CD4-positive, alpha-beta T cell treated with Interleukin-2 at 100 ng/mL for 4 hours (primary cell): Measurements from ENCODE around the gene ARMC5.
A peak's percentile ranks its signal among the peaks of the same experiment; 100 is the strongest.
"Not testable (repeated sequence)": the region's sequence is repeated elsewhere in the genome, so short reads cannot be mapped to it uniquely, and the experiment has no call there.

Source experiments
- DNase-seq: peaks from one replicate; pipeline ENCODE4 v3.0.0-alpha.2; 2020; ENCODE audit warnings: low spot score

Gene ARMC5

DNA sequence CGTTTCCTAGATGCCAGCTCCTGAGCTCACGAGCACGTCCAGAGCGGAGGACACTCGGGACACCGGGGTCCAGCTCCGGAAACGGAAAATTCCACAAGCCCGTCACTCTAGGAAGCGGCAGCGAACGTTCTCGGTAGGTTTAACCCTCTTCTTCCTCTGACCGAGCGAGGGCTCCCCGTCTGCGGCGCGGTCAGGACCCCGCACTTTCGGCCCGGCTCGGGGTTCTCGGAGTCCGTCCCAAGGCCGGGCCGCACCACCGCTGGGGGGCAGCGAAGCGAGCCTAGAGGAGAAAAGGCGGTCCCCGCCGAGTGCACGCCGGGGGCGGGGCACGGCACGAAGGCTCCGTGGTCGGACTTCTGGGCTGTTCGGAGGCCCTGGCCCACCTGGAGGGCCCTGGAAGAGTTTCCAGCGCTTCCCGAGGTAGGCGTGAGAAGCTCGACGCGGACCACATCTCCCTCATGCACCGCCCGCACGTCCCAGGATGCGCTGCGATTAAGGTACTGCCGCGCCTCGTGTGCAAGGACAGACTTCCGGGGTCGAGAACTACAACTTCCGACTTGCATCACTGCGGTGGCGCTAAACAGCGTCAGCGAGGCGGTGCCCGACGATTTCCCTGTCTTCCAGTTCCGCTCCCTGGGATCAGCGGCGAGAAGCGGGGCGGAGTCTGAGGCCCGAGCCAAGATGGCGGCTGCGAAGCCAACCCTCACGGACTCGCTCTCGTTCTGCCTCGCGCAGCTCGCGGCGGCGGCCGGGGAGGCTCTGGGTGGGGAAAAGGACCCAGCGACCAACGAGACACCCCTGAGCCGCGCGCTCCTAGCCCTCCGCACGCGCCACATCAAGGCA lies at the start of gene ARMC5:
TSS of gene ARMC5 (plus strand) at position 658 of the 843 bp plus-strand sequence. CDS start at position 682, 24 bp downstream.
- peak; percentile 97 for DNase-seq

GRCh38 chr16:31410082-31410481 lies 49.2 kb upstream of the ARMC5 start:
- no peak for DNase-seq

DNA sequence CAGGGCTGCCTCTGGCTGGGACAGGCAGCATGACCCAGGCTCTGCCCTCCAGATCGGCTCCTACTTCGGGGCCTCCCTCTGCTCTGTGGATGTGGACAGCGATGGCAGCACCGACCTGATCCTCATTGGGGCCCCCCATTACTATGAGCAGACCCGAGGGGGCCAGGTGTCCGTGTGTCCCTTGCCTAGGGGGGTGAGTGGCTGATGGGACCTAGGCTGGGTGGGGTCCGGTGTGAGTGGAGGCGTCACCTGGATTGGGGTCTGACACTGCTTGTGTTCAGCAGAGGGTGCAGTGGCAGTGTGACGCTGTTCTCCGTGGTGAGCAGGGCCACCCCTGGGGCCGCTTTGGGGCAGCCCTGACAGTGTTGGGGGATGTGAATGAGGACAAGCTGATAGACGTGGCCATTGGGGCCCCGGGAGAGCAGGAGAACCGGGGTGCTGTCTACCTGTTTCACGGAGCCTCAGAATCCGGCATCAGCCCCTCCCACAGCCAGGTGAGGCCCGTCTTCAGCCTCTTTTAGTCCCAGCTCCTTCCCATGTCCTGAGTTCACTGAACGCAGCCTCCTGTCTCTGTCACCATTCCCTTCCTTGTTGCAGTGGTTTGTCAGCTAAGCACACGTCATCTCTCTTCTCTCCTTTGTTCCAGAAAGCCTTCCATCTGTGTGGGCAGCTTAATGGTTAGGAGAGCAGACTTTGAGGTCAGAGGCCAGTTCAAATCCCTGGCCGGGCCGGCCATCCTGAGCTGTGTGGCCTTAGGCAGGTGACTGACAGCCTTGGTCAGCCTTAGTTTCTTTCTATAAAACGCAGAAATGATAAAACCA lies 48.1 kb upstream of the ARMC5 start:
- no peak for DNase-seq

DNA sequence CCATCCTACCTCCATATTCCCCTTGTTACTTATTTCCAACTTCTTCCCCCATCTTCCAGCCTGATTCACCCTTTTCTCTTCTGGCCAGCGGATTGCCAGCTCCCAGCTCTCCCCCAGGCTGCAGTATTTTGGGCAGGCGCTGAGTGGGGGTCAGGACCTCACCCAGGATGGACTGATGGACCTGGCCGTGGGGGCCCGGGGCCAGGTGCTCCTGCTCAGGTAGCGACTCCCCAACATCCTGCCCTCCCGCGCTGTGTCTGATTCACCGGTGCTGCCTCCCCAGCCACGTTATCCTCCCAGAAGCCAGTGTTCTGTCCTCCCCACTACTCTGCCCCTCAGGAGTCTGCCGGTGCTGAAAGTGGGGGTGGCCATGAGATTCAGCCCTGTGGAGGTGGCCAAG lies 46.6 kb upstream of the ARMC5 start:
- no peak for DNase-seq

- no peak for DNase-seq
These were observed 45.9 kb upstream of the ARMC5 start for GRCh38 chr16:31413381-31413780.

- DNase-seq, result no peak
These were observed 45.4 kb upstream of the ARMC5 start for GRCh38 chr16:31413943-31414342.

DNA sequence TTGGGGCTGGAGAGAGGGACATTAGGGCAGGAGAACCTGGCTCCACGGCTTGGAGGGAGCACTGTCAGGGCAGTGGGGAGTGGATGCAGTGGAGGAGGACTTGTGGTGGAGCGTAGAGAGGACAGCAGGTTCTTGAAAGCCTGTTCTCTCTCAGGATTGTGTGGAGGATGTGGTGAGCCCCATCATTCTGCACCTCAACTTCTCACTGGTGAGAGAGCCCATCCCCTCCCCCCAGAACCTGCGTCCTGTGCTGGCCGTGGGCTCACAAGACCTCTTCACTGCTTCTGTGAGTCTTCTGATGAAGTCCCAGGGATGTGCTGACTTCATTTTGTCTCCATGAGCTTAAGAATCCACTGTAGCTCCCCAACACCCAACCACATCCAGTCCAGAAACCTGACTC lies 44.6 kb upstream of the ARMC5 start:
- DNase-seq, result no peak

GRCh38 chr16:31416371-31416770 lies 42.9 kb upstream of the ARMC5 start:
- DNase-seq, result no peak

DNA sequence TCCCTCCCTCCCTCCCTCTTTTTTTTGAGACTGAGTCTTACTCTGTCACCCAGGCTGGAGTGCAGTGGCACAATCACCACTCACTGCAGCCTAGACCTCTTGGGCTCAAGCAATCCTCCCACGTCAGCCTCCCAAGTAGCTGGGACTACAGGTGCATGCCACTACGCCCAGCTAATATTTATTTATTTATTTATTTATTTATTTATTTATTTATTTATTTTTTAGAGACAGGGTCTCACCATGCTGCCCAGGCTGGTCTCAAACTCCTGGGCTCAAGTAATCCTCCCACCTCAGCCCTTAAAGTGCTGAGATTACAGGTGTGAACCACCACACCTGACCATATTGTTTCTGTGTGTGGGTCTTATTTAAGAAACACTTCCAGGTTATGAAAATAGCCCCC lies 42.3 kb upstream of the ARMC5 start:
- DNase-seq, result not testable (repeated sequence)

DNA sequence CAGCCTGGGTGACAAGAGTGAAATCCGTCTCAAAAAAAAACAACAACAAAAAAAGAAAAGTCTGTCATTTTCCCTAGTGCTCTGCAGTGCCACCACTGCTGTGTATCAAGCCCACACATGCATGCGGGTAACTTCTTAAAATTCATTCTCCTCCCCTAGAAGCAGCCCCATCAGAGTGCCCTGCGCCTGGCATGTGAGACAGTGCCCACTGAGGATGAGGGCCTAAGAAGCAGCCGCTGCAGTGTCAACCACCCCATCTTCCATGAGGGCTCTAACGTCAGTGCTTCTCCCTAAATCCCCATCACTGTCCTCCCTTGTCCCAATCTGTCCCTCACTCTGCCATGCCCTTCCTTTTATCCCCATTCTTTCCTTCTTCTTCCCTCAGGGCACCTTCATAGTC lies 41.4 kb upstream of the ARMC5 start:
- no peak for DNase-seq

DNA sequence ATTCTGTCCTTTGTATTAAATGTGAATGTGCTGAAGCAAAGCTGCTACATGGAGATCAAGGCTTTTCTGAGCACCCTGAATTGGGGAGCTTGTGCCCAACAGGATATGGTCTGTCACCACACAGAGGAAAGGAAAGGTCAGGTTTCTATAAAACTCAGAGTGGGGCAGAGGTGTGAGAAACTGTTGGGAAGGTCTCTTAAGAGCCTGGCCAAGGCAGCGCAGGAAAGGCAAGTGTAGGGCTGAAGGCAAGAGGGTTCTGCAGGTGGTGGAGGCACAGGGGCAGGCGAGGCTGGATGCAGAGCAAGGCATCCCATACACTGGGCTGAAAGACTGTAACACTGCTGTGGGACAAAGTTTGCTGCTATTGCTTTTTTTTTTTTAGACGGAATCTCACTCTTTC lies 39.3 kb upstream of the ARMC5 start:
- no peak for DNase-seq

DNA sequence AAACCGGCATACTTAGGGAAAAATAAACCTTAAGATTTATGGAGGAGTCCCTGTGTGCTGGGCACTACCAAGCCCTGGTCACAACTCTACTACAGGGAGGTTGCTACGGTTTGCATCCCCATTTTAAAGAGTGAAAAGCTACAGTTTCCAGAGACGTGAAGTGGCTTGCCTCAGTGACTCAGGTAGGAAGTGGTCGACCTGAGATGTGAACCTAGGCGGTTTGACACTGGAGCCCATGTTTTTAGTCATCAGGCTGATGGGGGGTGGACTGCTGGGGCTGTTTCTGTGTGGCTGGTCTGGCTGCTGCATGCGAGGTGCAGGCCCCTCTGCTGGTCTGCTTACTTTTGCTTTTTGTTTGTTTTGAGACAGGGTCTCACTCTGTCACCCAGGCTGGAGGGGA lies 37.7 kb upstream of the ARMC5 start:
- peak; percentile 59 for DNase-seq

- DNase-seq, result no peak
These were observed 36.1 kb upstream of the ARMC5 start for GRCh38 chr16:31423241-31423640.

- DNase-seq, result no peak
These were observed 35.5 kb upstream of the ARMC5 start for GRCh38 chr16:31423801-31424200.

GRCh38 chr16:31427441-31428278 lies 31.6 kb upstream of the ARMC5 start:
- peak; percentile 60 for DNase-seq

DNA sequence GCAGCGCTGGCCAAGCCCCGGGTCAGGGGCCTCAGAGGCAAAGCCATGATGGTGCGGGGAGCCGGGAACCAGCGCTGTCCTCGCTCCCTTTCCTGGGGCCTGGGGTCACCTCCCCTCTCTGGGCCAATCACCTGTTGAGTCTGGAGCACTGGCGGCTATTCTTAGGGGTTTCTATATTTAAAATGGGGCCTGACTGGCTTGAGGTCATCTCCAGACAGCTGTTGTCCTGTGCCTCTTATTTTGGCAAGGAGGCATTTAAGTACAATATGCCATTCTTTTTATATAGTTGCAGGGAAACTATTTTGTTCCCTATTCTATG lies 31.1 kb upstream of the ARMC5 start, which contains the start of gene COX6A2:
TSS of gene COX6A2 (minus strand) at position 82 of the 319 bp plus-strand sequence. CDS start at position 47, 35 bp downstream.
- DNase-seq, result no peak

DNA sequence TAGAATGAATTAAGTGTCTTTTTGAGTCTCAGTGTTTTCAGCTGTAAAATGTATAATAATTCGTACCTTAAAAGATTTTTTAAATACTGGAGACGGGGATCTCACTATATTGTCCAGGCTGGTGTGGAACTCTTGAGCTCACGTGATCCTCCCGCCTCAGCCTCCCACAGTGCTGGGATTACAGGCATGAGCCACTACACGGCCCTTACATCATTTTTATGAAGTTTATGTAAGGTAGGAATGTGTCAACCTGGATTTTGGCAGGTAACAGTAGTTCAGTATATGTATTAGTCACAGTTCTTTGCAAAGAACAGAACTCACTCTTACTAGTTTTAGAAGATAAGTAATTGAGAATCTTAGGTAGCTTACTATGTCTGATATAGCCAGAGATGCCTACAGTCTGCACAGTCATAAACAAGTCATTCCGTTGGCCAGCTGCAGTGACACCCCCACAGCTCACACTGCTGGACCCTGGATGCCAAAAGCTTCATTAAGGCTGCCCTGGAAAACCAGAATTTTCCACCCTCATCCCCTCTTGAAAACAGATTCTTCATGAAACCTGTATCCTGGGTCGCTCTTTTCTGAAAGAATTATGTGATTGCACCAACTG lies 30.6 kb upstream of the ARMC5 start:
- DNase-seq, result no peak

GRCh38 chr16:31429314-31429713 lies 30.0 kb upstream of the ARMC5 start:
- no peak for DNase-seq

DNA sequence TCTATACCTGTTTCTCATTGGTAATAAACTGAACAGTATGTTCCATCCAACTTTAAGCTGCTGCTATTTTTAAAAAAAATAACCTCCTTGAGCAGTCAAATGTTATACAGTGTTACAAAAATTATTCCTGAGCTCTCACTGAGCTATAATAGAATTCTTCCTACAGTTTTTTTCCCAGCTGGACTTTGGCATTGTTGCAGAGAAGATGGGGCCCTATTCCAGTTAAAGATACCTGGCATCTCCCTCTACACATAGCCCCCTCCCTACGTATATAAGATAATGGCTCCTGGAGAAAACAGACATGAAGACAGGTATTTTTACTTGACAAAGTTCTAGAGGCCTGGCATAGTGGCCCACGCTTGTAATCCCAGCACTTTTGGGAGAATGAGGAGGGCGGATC lies 29.5 kb upstream of the ARMC5 start:
- DNase-seq, result no peak

DNA sequence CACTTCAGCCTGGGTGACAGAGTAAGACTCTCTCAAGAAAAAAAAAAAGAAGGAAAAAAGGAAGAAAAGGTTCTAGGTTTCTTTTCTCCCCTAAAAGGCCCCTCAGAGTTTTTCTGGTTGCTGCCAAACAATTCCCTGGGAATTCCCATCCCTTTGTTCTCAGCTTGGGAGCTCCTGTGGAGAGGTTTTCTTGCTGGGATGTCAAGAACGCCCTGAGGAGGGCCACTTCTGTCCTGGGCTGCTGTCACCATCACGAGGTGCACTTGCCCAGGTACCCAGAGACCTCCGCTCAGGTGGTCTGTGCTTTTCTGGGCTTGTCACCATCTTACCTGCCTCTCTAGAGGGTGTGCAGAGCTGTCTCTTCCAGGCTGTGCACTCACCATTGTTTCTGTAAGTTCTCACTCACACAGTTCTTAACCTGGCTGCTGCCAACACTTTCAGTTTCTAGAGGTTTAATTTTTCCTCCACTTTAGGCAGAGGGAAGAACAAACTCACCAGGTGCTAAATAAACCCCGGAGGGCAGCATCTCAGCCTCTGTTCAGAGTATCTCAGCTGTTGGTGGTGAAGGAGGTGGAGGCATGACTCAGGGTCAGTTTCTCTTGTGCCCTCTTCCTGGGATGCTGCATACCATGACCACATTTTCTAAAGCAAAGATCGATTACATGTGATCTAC lies 28.8 kb upstream of the ARMC5 start:
- no peak for DNase-seq
